Measurements from ENCODE around the gene TAF11L14.

DNA sequence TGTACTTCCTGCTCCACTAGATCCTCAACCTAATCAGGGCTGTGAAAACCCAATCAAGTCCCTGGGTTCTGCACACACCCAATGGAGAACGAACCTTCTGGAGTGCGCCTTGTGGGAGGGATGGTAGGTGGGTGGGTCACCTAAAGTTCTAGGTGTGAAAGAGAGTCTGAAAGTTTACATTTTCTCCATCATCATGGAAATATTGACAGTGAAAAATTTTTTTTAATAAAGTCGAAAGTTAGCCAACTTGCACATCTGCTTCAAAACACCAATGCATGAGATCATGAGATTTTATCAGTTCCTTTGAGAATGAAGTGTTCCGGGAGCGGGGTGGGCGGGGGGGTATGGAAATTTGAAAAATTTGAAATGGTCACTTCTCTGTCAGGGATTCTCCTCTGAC lies 21.7 kb downstream of the TAF11L14 start:
- TF ChIP-seq CTCF (conservative IDR thresholded peaks at IDR 0.05) (no peak), ZFX (IDR thresholded peaks at IDR 0.05) (no peak)

All from C4-2B (cell line).